GM23338 (cell line): ENCODE results near the gene WFDC12. TPM values are rescaled to one million over a fixed set of nuclear protein-coding genes. Genes with fewer than 3 reads are reported as not detected.

Experiments used
- ATAC-seq: fragments of 200-7000 bp; cut with Tn5 transposase; 3 replicates; pipeline ENCODE4 v1.9.1; 2020
- DNase-seq: peaks from one replicate; pipeline ENCODE4 v3.0.0-alpha.2; 2015; ENCODE audit warnings: low spot score
- H2AFZ ChIP-seq: fragments of 200-600 bp; sonication (generic); 2 replicates; pipeline ENCODE4 v1.8.0; 2016; ENCODE audit warnings: antibody characterized with exemption, mild to moderate bottlenecking, moderate library complexity
- H3F3A ChIP-seq: fragments of 200-600 bp; sonication (generic); replicated peaks from 2 replicates; pipeline ENCODE4 v1.8.0; 2017; ENCODE audit warnings: antibody characterized with exemption, mixed run types, low read depth
- H3K27ac ChIP-seq: fragments of 200-600 bp; sonication (generic); 2 replicates; pipeline ENCODE4 v1.6.1; 2016; ENCODE audit warnings: low read depth
- H3K27me3 ChIP-seq: fragments of 200-600 bp; sonication (generic); 2 replicates; pipeline ENCODE4 v1.8.0; 2016; ENCODE audit warnings: mild to moderate bottlenecking, mixed run types, moderate library complexity; ENCODE audit not compliant: insufficient read depth
- H3K36me3 ChIP-seq: fragments of 200-600 bp; sonication (generic); 2 replicates; pipeline ENCODE4 v1.8.0; 2016; ENCODE audit warnings: mild to moderate bottlenecking; ENCODE audit not compliant: insufficient read depth
- H3K4me1 ChIP-seq: fragments of 200-600 bp; sonication (generic); 2 replicates; pipeline ENCODE4 v1.8.0; 2016; ENCODE audit warnings: mild to moderate bottlenecking, moderate library complexity; ENCODE audit not compliant: insufficient read depth
- H3K4me2 ChIP-seq: fragments of 200-600 bp; sonication (generic); 2 replicates; pipeline ENCODE4 v1.7.1; 2017; ENCODE audit warnings: mixed run types
- H3K4me3 ChIP-seq: fragments of 200-600 bp; sonication (generic); 2 replicates; pipeline ENCODE4 v1.6.1; 2016; ENCODE audit warnings: mixed run types
- H3K79me2 ChIP-seq: fragments of 200-600 bp; sonication (generic); replicated peaks from 2 replicates; pipeline ENCODE4 v1.8.0; 2017; ENCODE audit warnings: mild to moderate bottlenecking; ENCODE audit not compliant: insufficient read depth
- H3K9me2 ChIP-seq: fragments of 200-600 bp; sonication (generic); 2 replicates; pipeline ENCODE4 v1.8.0; 2017; ENCODE audit not compliant: insufficient read depth
- H4K20me1 ChIP-seq: fragments of 200-600 bp; sonication (generic); replicated peaks from 2 replicates; pipeline ENCODE4 v1.8.0; 2017; ENCODE audit warnings: mild to moderate bottlenecking; ENCODE audit not compliant: insufficient read depth
- H3K27ac Mint-ChIP-seq: 2 replicates; pipeline ENCODE4 v1.8.0; 2020; ENCODE audit warnings: inconsistent platforms, mild to moderate bottlenecking, moderate library complexity, mixed read lengths
- H3K27me3 Mint-ChIP-seq: 3 replicates; pipeline ENCODE4 v1.8.0; 2022; ENCODE audit warnings: low read depth, mild to moderate bottlenecking, moderate library complexity, mixed read lengths, inconsistent platforms; ENCODE audit not compliant: insufficient read depth, poor library complexity
- H3K36me3 Mint-ChIP-seq: 3 replicates; pipeline ENCODE4 v1.8.0; 2021; ENCODE audit warnings: low read depth, mild to moderate bottlenecking, inconsistent platforms, moderate library complexity, mixed read lengths
- H3K4me1 Mint-ChIP-seq: 3 replicates; pipeline ENCODE4 v1.8.0; 2020; ENCODE audit warnings: mild to moderate bottlenecking, inconsistent platforms, mixed read lengths
- H3K4me3 Mint-ChIP-seq: 3 replicates; pipeline ENCODE4 v1.8.0; 2021; ENCODE audit warnings: moderate library complexity, mild to moderate bottlenecking, inconsistent platforms, mixed read lengths
- H3K9me3 Mint-ChIP-seq: 3 replicates; pipeline ENCODE4 v1.8.0; 2020; ENCODE audit warnings: moderate library complexity, mild to moderate bottlenecking, inconsistent platforms, mixed read lengths
- CREB1 ChIP-seq: fragments of 250-450 bp; sonication (Bioruptor Pico); IDR thresholded peaks from 2 replicates; pipeline ENCODE4 v1.5.0; 2020; ENCODE audit warnings: low read depth, mild to moderate bottlenecking, moderate library complexity
- CTCF ChIP-seq, 2 experiments: fragments of 200-600 bp in 1 of 2; sonication (generic) in 1 of 2; conservative IDR thresholded peaks; 2 replicates each; pipeline versions ENCODE4 v1.5.1 to v1.6.1; 2016 to 2017; ENCODE audit warnings: antibody characterized with exemption in 2 of 2, low read depth in 2 of 2, mild to moderate bottlenecking in 2 of 2, moderate library complexity in 1 of 2
- ETS1 ChIP-seq: IDR thresholded peaks from 2 replicates; pipeline ENCODE4 v1.6.1; 2016; ENCODE audit warnings: antibody characterized with exemption
- EZH2phosphoT487 ChIP-seq: fragments of 200-600 bp; sonication (generic); IDR thresholded peaks from one replicate; pipeline ENCODE4 v1.8.1; 2018; ENCODE audit warnings: antibody characterized with exemption; ENCODE audit not compliant: unreplicated experiment
- JUNB ChIP-seq: IDR thresholded peaks from one replicate; pipeline ENCODE4 v1.6.1; 2016; ENCODE audit warnings: antibody characterized with exemption; ENCODE audit not compliant: unreplicated experiment
- POLR2AphosphoS5 ChIP-seq: IDR thresholded peaks from 2 replicates; pipeline ENCODE4 v1.6.1; 2016; ENCODE audit warnings: antibody characterized with exemption, low read depth
- REST ChIP-seq: IDR thresholded peaks from one replicate; pipeline ENCODE4 v1.6.1; 2018; ENCODE audit warnings: antibody characterized with exemption; ENCODE audit not compliant: unreplicated experiment
- STAT1 ChIP-seq: IDR thresholded peaks from one replicate; pipeline ENCODE4 v1.6.1; 2016; ENCODE audit warnings: antibody characterized with exemption; ENCODE audit not compliant: unreplicated experiment
- ZNF114 ChIP-seq: fragments of 250-450 bp; sonication (Bioruptor Pico); IDR thresholded peaks from 2 replicates; pipeline ENCODE4 v1.5.0; 2020; ENCODE audit warnings: mild to moderate bottlenecking, moderate library complexity
- ZNF331 ChIP-seq: fragments of 250-450 bp; sonication (Bioruptor Pico); IDR thresholded peaks from 2 replicates; pipeline ENCODE4 v1.5.0; 2020; ENCODE audit warnings: low read depth, mild to moderate bottlenecking, moderate library complexity
- polyA plus RNA-seq: library from polyadenylated mRNA; unstranded; fragments of >200 nt; fragmentation: Nextera tagmentation; extraction: Ambion mirVana; gene quantifications from 2 replicates; pipeline ENCODE4 v1.2.1, GENCODE V29; 2016
- total RNA-seq: library from RNA; depleted of rRNA; stranded (reverse); fragments of >200 nt; shearing (Covaris generic); gene quantifications from 2 replicates; pipeline ENCODE4 v1.2.3, GENCODE V29; 2014

WFDC12 gene
- total and polyA plus RNA-seq, 2 experiments from 2014 or later = not detected

- TF ChIP-seq REST (no peak), JUNB (no peak), POLR2AphosphoS5 (no peak), STAT1 (no peak), ZNF114 (CRISPR knock-in tag) (no peak), EZH2phosphoT487 (no peak), ZNF331 (CRISPR knock-in tag) (no peak)
These were observed 49.3 kb upstream of the WFDC12 start (continued) for GRCh38 chr20:45173522-45173921.

- H3K4me2 ChIP-seq = no peak overlapping the region
- Mint-ChIP-seq H3K4me3 (no peak overlapping the region), H3K4me1 (no peaks in the 10 kb centered on the region), H3K9me3 (peaks cover 15% of the 10 kb centered on the region; the same call in 2 of the 3 replicates), H3K27me3 (no peaks in the 10 kb centered on the region), H3K27ac (no peak overlapping the region), H3K36me3 (no peaks in the 10 kb centered on the region)
- no peak overlapping the region for H2AFZ ChIP-seq
- DNase-seq (no peak), ATAC-seq (no peak)
- H3K79me2 ChIP-seq = no peaks in the 10 kb centered on the region
- H3K27me3 ChIP-seq = no peaks in the 10 kb centered on the region
- TF ChIP-seq JUNB = no peak
- no peak for TF ChIP-seq CREB1 (CRISPR knock-in tag)
- TF ChIP-seq POLR2AphosphoS5 = no peak
- no peak for TF ChIP-seq ZNF331 (CRISPR knock-in tag)
- no peak for TF ChIP-seq STAT1
- no peak for TF ChIP-seq REST
- no peak for TF ChIP-seq ETS1
- no peak for TF ChIP-seq ZNF114 (CRISPR knock-in tag)
- no peak for TF ChIP-seq CTCF (conservative IDR thresholded peaks at IDR 0.05; ENCODE audit: low read depth in 2 of 2)
- H3K27ac ChIP-seq = no peak overlapping the region
- H3F3A ChIP-seq = no peaks in the 10 kb centered on the region
- no peaks in the 10 kb centered on the region; the same call in 1 of the 2 replicates for H3K36me3 ChIP-seq
- no peaks in the 10 kb centered on the region for H4K20me1 ChIP-seq
- H3K4me3 ChIP-seq = no peak overlapping the region
- no peaks in the 10 kb centered on the region; the same call in 1 of the 2 replicates for H3K9me2 ChIP-seq
- H3K4me1 ChIP-seq = no peaks in the 10 kb centered on the region
These were observed 40.6 kb upstream of the WFDC12 start for GRCh38 chr20:45164906-45165305.
